Fibroblast of villous mesenchyme (primary cell): Measurements from ENCODE around the gene TNS1. TPM values are rescaled to one million over a fixed set of nuclear protein-coding genes. Genes with fewer than 3 reads are reported as not detected.

Experiments
- DNase-seq: peaks from one replicate; pipeline ENCODE4 v3.0.0-alpha.2; 2010; ENCODE audit warnings: low read depth
- H3K4me3 ChIP-seq: 2 replicates; pipeline ENCODE4 v1.5.1; 2011; ENCODE audit warnings: low read depth, mild to moderate bottlenecking, low read length
- total RNA-seq: library from RNA; depleted of rRNA; stranded (reverse); fragments of >200 nt; gene quantifications from 2 replicates; pipeline ENCODE4 v1.2.3, GENCODE V29; 2012
- TF ChIP-seq, protein P1 (sequence below): IDR thresholded peaks from 2 replicates; pipeline ENCODE4 v1.5.1; 2012; ENCODE audit warnings: low read depth, mild to moderate bottlenecking, low read length; ENCODE audit not compliant: insufficient read depth

Gene TNS1
- total RNA-seq, 1 donor: 127 TPM

DNA sequence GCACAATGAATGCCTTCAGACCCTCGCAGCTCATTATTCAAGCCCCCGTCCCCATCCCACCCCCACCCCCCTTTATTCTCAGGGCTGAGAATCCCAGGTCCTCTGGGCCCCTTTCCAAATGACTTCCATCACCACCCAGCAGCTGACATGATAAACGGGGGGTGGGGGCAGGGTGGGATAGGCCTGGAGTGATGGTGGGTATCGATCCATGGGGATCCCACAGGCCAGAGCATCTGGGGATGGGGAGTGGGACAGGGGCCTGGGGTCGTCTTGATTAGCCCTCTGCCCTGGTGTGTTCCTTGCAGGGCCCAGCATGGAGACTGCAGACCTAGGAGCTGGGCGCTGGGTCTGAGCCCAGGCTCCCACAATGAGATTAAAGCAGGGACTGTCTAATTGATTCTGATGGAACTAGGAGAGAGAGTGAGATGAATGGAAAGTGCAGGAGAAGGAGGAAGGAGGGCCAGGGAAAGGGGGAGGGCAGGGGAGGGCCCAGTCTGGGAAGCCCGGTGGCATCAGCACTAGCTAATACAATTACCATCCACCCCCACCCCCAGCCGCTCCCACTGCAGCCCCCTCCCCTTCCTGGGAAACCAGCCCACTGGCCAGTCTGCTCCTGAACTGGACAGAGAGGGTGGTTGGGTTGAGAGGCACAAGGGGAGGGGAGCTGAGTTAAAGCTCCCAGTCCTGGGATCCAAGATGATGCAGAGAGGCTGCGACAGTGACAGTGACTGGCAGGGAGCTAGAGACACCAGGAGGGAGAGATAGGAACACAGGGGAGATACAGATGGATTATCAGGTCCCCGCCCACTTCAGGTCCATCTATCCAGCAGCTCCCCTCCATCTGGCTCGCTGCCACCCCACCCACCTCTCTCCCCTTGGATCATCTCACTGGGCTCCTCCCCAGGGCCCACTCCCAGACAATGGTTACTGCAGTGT, 13.1 kb upstream of the TNS1 start:
- TF ChIP-seq, protein P1, sequence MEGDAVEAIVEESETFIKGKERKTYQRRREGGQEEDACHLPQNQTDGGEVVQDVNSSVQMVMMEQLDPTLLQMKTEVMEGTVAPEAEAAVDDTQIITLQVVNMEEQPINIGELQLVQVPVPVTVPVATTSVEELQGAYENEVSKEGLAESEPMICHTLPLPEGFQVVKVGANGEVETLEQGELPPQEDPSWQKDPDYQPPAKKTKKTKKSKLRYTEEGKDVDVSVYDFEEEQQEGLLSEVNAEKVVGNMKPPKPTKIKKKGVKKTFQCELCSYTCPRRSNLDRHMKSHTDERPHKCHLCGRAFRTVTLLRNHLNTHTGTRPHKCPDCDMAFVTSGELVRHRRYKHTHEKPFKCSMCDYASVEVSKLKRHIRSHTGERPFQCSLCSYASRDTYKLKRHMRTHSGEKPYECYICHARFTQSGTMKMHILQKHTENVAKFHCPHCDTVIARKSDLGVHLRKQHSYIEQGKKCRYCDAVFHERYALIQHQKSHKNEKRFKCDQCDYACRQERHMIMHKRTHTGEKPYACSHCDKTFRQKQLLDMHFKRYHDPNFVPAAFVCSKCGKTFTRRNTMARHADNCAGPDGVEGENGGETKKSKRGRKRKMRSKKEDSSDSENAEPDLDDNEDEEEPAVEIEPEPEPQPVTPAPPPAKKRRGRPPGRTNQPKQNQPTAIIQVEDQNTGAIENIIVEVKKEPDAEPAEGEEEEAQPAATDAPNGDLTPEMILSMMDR: no peak
- no peak for DNase-seq

DNA sequence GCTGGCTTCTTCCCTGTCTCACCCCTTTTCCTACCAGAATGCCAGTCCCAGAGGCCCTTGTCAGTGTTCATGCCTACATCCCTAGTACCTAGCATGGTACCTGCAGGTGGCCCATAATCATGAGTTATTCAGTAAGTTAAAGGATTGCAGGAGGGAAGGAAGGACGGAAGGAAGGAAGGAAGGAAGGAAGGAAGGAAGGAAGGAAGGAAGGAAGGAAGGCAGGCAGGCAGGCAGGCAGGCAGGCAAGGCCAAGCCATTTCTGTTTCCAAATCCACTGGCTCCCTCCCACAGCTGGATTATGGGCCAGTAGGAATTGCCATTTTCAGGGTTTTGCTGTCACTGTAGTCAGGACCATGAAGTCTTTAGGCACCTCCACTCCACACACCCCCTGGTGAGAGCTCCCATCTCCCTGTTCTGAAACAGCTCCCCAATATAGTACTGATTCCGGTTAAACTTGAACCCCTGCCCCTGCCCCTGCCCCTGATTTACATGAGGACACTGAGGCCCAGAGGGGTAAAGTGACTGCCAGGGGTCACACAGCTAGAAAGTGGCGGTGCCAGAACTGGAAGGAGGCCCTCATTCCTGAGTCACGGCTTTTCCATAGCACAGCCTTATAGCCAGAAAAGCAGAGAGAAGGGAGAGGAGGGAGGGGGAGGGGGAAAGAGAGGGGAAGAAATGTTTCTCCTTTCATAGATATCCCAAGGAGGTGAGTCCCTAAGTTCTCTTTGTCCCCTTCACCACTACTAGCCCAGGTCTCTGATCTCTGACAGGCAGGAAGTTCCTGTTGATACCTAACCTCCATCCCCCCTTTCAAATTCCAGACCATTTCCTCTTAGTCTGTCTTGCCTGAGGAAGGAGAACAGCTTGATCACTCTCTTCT, 12.2 kb upstream of the TNS1 start:
- no peak overlapping the region for H3K4me3 ChIP-seq
- no peak for DNase-seq
- TF ChIP-seq, protein P1: no peak

More for the DNA sequence above, 13.1 kb upstream of the TNS1 start:
- no peak overlapping the region for H3K4me3 ChIP-seq

GRCh38 chr2:218013289-218013688, 10.5 kb upstream of the TNS1 start:
- TF ChIP-seq, protein P1: no peak
- no peak for DNase-seq
- no peak overlapping the region for H3K4me3 ChIP-seq

DNA sequence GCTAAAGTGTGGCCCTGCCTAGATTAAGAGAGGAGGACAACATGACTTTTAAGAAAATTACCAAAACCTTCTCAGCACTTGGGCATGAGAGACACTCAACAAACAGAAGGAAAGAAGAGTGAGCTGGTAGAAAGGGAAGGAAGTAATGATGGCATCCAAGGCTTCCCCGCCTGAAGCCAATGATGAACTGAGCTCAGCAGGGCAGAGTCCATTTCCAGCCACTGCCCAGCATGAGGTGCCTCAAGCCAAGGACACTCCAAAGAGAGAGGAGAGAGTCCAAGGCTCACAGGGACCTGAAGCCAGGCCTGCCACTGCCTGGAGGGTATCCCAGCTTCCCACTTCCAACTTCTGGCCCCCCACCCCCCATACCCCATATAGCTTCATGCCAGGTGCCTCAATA, 9.5 kb upstream of the TNS1 start:
- DNase-seq: no peak
- TF ChIP-seq, protein P1: no peak
- H3K4me3 ChIP-seq: no peak overlapping the region

GRCh38 chr2:218011653-218012040, 8.9 kb upstream of the TNS1 start:
- DNase-seq: no peak
- no peak overlapping the region for H3K4me3 ChIP-seq
- TF ChIP-seq, protein P1: no peak

GRCh38 chr2:218010984-218011652, 8.3 kb upstream of the TNS1 start:
- H3K4me3 ChIP-seq: no peak overlapping the region
- no peak for DNase-seq
- TF ChIP-seq, protein P1: no peak
